HL-60/S4 treated with retinoic acid at 250 ng/mL for 4 days and 3 days (cell line): ENCODE data around the gene ZHX3.

ENCODE experiments used
- in situ Hi-C: fragments of 300-500 bp; cut with MboI; formaldehyde crosslinking; loops from 2 replicates; pipeline ENCODE4 v1.7.0; 2022; ENCODE audit warnings: low sequenced_read_pairs

Gene ZHX3, protein sequence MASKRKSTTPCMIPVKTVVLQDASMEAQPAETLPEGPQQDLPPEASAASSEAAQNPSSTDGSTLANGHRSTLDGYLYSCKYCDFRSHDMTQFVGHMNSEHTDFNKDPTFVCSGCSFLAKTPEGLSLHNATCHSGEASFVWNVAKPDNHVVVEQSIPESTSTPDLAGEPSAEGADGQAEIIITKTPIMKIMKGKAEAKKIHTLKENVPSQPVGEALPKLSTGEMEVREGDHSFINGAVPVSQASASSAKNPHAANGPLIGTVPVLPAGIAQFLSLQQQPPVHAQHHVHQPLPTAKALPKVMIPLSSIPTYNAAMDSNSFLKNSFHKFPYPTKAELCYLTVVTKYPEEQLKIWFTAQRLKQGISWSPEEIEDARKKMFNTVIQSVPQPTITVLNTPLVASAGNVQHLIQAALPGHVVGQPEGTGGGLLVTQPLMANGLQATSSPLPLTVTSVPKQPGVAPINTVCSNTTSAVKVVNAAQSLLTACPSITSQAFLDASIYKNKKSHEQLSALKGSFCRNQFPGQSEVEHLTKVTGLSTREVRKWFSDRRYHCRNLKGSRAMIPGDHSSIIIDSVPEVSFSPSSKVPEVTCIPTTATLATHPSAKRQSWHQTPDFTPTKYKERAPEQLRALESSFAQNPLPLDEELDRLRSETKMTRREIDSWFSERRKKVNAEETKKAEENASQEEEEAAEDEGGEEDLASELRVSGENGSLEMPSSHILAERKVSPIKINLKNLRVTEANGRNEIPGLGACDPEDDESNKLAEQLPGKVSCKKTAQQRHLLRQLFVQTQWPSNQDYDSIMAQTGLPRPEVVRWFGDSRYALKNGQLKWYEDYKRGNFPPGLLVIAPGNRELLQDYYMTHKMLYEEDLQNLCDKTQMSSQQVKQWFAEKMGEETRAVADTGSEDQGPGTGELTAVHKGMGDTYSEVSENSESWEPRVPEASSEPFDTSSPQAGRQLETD

DNA sequence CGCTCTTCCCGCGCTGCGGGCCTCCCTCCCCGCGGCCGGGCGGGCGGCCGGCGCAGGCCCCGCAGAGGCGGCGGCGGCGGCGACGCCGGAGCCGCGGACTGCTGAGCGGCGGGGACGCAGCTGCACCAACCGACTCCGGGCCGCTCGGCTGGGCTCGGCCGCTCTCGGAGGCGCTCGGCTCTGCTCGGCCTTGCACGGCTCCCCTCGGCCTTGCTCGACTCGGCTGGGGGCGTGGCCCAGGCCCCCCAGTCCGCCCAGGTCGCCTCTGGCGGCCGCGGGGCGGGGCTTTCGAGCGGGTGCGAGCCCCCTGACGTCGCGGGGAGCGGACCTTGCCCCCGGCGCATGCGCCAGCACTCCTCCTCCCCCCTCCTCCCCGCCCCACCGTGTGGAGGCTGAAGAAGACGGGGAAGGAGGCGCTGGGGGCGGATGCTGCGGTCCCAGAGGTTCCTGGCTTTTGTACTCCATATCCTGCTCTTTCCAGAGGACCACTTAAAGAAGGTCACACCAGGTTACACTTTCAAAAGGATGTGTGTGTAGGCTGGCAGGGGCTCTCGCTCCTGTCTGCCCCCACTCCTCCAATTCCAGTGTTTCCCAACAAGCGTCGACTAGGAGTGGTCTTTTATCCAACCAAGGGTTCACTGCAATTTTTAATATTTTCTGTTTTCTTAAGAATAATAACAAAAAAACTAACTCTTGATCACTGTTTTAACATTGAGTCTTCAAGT is at the start of gene ZHX3:
TSS of gene ZHX3 (minus strand) at position 186 of the 725 bp plus-strand sequence. CDS start 112,815 bp downstream, outside the sequence.
- in situ Hi-C loops: no loop called here

DNA sequence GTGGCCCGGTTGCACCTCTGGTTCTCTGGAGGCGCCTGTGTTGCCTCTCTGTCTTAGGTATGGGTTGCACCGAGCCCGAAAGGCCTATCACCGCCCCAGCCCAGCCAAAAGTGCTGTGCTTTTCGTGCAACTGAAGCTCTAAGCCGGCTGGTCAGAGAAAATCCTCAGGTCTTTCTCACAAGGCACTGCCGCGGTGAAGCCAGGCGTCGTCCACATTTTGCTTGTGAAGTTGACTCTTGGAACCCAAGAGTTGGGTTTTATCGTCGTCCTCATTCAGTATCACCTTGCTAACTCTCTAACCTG is 49.8 kb upstream of the ZHX3 start:
- in situ Hi-C loops: no loop called here

DNA sequence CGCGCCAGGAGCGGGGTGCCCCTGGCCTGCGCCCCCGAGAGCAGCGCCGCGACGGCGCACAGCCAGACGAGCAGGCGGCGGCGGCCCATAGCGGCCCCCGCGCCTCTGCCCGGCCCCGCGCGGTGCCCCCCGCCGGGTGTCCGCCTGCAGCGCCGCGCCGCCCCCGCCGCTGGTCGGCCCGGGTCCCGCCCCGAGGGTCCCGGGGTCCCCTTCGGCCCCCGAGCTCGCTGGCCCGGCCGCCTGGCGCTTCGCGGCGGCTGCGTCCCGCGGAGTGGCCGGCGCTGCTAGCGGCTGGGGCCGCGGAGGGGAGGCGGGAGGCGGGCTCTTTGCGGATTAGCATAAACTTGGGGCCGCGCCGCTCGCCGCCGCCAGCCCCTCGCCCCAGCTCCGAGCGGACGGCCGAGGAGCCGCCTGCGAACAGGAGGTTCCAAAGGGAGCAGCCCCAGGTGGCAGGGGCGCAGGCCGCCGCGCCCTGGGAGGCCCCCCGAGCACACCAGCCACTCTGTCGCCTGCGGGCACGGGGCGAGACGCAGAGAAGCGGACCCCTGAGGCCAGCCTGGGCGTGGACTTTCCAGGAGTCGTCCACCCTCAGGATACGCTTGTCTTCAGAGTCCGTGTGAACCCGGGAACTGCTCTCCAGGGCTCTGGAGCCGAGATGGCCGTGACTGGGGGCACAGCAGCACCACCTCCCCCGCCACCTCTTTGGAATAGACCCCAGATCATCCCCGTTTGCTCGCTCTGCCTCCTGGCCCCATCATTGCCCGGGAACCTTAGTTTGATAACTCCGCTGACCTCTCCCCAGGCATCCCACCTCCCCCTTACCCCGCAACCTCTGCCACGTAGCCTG is 49.2 kb upstream of the ZHX3 start, which contains the start of gene EMILIN3:
TSS of gene EMILIN3 (minus strand) at position 273 of the 847 bp plus-strand sequence. CDS start at position 89, 184 bp downstream.
- in situ Hi-C loops: no loop called here

DNA sequence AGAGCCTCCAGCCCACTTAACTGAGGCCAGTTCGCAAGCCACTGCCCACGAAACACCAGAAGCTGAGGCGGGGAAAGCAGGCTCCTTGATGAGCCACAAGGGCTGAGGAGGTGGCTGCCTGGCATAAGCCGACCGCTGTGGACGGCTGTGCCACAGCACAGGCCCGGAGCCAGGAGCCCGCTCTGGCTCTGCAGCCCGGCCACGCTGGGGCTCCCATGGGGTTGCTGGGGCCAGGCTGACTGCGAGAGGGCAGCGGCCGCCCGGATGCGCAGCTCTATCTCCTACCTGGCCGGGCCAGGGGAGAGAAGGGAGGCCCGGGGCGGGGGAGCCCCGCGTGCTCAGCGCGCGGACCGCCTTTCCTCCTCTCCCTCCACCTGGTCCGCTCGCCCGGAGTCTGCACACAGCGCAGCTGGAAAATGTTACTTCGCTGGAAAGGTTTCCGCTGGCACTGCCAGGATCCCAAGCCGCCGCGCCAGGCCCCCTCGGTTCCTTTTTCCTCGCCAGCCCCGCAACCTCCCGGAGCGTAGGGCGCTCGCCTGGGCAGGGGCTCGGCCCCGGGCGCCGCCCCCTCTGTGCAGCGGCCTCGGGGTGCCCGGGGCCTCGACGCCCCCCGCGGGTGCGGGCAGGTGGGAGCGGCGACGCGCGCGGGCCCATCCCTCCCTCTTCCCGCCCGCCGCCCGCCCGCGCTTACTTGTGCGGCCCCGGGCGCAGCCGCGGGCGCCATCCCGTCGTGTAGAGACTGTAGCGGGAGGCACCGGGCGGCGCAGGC is 48.4 kb upstream of the ZHX3 start:
- in situ Hi-C loops: no loop called here

DNA sequence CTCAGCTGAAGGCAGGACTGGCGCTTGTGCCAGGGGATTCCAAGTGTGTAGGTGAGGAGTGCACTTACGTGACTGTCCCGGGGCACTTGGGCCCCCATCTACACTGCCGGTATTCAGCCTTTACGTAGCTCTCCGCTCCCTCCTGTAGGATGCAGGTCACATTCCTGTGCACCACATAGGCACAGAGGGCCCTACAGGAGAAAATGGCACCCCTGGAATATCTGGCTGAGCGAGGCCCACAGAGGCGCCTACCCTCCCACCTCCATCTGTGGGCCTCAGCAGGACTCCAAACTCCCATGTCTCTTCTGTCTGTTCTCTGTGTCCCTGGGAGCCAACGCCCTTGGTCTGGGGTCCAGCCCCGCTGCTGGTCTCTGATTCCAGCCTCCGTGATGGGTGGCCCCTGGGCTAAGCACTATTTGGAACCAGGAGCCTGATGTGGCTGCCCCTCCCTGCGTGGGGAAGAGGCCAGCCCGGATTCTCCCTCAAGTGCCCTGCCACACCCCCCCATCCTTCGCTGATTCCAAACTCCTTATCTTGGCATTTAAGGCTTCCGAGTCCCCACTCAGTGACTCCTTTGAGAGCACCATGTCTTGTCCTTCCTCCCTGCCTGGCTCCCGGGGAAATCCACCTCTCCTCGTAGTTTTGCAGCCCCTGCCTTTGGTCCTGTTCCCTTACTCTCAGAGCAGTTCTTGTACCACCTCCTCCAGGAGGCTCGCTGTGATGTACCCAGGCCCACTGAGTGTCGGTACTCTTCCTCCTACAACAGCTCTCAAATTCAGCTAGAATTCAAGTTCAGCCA is 47.6 kb upstream of the ZHX3 start:
- in situ Hi-C loops: no loop called here

DNA sequence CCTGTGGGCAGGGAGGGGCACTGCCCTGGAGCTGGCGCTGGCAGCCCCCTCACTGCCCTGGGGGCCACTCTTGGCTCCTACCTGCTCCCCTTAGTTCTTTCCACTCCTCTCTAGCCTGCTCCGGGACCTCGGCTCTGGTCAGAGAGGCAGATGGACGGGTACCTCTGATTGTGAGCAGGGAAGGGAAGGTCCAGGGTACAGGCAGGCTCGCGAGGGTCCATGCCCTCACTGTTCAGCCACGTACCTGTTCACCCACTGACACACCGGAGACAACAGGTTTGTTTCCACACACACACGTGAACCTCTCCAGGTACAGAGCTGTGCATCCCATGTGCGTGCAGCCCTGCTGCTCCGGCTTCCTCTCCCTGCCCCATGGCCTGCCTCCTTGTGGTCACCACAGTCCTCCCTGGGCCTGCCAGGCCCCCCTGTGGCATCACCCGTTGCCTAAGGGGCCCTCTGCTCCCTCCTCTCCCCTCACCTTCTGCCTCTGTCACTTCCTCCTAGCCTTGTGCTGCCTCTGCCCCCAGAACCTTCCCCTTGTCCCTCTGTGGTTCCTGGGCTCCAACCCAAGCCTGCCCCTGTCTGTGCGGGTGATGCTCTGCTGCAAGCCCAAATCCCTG is 46.8 kb upstream of the ZHX3 start:
- in situ Hi-C loops: no loop called here

DNA sequence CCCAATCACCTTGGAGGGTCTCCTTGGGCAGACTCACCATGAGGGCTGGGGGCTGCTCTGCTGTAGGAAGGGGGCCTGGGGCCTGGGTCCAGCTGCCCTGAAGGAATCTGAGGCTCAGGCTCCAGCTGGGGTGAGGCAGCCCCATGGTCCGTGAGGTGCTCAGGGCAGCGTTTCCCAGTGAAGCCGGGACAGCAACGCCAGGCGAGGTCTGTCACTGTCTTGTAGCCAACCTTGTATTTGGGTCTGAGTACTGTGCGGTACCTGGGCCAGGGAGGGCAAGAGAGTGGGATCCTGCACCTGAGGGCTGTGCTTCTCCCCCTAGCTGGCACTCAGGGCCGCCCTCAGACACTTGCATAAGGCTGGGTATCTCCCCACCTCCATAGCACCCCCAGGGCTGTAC is 46.1 kb upstream of the ZHX3 start:
- in situ Hi-C loops: no loop called here

DNA sequence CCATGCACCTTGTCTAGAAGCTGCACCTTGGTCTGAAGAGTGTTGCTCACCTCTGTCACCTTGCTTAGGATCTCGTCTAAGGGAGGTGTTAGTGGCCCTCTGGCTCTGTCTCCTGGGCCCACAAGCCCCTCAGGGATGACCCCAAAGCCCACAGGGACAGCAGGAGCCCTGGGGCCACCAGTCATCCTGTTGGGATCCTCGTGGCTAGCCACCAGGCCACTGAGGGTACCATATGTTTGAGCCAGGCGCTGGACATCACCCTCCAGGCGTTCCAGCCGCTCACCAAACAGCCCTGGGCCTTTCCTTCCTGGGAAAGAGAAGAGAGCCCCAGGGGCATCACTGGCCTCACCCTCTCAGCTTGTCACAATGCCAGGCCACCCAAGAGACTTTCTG is 45.2 kb upstream of the ZHX3 start:
- in situ Hi-C loops: no loop called here

DNA sequence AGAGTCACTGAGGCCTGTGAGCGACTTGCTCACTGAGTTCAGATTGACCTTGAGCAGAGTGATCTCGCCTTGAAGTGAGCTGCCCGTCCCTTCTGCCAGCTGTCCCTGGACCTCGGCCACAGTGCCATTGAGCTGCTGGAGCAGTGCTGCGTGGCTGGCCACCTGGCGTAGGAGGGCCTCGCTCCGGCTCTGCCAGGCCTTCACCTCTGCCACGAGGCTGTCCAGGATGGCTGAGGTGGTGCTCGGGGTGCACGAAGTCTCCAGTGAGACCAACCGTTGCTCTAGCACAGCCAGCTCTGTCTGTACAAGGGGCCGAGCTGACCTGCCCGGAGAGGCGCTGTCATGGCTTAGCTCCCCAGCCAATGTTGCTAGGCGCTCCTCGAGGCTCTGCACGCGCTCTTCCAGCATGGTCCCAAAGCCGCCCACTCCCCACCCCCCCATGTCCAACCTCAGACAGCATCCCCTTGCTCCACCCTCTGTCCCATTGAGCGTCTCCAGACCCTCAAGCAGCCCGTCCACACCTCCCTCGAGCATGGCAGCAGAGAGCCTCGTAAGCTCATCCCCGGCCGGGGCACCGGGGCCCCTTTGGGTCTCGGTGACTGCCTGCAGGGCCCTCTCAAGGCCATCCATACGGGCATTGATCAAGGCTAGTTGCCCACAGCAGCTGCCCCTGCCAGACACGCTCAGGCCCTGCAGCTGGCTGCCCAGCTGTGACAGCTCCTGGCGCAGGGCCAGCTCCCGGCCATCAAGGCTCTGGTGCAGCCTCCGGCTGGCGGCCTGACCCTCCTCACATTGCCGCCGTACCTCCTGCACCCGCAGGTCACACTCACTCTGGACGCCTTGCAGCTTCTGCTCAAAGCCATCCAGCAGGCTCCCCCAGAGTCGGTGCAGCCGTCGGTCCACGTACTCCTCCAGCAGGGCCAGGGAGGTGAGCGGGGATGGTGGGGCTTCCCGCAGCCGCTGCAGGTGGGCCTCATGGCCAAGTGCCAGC is 44.5 kb upstream of the ZHX3 start:
- in situ Hi-C loops: no loop called here

DNA sequence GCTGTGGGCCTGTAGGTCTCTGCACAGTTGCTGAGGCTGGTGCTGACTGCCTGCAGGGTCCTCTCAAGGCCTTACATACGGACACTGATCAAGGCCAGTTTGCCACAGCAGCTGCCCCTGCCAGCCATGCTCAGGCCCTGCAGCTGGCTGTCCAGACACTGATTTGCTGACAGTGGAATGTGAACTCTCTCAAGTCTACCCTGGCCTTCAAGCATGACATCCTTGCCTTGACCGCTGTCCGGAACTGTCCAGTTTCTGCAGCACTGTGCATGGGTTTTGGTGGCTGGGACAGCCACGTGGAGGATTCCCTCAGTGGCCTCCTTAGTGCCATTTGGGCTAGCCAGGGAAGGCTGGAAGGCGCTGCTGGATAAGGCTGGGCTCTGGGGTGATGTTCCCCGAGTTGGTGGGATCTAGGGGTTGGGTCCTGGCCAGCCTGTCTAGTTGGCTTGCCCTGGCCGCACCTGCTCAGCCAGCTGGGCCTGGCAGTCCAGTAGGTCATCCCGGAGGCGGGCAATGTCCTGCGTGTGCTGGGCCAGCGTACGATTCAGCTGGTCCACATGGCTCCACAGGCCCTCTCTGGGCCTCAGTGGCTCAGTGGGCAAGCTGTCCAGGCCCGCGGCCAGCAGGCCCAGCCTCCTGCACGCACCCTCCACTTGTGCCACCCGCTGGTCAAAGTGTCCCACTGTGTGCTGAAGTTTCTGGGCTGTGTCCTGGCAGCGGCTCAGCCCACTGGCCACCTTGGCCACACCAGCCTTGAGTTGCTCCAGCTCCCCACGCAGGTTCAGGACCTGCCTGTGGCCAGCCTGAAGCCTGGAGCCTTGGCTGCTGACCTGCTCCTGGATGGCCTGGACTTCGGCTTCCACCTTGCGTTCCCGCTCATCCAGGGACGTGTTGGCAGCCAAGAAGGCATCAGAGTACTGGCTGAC is 43.6 kb upstream of the ZHX3 start:
- in situ Hi-C loops: no loop called here

DNA sequence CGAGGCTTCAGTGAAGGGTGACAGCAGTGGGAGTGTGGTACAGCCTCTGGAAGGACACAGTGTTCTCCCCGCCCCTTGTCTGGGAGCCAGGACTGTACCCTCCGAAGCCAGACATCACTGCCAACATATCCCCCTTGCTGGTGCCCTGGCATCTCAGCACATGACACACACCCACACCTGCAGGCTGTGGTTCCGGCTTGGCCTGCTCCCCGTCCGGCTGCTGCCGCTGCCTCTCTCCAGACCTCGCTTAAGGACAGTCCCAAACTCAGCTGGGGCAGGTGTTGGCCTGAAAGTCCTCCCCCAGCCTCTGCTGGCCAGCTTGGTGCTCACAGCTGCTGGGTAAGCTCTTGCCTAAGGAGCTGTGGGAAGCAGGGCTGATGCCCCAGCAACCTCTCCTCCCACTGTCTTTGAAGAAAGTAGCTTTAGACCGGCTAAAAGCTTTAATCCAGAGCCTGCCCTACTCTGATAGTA is 42.0 kb upstream of the ZHX3 start:
- in situ Hi-C loops: no loop called here

DNA sequence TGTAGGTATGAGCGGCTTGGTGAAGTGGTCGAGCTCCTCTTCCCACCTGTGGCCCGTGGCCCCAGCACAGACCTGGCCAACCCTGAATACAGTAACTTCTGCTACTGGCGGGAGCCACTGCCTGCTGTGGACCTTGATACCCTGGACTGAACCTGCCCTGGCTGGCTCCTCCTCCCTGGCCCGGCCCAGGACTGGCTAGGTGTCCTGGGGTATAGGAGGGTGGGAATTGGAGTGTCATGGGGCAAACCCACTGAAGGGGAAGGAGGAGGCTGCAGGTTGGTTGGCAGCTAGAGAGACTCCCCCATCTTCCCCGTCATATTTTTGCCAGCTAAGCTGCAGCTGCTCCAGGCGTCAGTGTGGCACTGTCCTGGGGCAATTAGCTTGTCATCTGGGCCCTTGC is 41.2 kb upstream of the ZHX3 start:
- in situ Hi-C loops: no loop called here

DNA sequence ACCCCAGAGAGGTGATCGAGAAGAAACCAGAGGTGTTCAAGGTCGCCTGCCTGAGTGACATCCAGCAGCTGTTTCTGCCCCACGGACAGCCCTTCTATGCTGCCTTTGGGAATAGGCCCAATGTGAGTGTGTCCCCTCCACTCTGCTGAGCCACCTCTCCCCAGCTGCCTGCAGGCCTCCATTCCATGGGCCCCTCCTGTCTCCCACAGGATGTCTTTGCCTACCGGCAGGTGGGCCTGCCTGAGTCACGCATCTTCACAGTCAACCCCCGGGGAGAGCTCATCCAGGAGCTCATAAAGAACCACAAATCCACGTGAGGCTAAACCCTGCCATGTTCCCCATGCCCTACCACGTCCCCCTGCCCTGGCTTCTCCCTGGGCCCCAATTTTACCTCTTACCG is 40.7 kb upstream of the ZHX3 start:
- in situ Hi-C loops: no loop called here

DNA sequence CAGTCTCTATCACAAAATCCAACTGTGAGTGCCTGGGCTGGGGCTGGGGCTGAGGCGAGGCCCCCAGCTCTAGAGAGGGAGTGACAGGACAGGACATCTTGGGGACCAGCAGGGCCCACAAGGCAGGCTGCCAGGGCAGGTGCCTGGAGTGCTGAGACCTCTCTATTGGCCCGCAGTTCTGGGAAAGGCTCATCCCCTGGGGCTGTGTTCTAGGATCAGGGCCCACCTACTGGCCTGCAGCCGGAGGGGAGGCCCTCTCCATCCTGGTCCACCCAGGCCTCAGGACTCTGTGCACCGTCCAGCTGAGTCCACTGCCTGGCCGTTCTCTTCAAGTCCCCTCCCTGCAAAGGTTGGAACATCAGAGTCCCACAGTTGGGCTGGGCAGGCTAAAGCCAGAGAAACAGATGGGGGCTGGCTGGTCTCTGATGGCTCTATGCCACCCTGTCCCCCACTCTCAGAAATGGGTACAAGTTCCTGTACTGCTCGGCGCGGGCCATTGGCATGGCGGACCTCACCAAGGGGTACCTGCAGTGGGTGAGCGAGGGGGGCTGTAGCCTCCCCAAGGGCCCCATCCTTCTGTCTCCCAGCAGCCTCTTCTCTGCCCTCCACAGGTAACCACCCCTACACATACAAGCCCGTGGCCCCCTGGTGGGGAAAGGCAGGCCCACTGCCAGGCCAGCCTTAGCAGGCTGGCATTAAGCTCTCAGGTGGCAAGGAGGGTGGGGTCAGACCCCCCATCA is 40.1 kb upstream of the ZHX3 start:
- in situ Hi-C loops: no loop called here

DNA sequence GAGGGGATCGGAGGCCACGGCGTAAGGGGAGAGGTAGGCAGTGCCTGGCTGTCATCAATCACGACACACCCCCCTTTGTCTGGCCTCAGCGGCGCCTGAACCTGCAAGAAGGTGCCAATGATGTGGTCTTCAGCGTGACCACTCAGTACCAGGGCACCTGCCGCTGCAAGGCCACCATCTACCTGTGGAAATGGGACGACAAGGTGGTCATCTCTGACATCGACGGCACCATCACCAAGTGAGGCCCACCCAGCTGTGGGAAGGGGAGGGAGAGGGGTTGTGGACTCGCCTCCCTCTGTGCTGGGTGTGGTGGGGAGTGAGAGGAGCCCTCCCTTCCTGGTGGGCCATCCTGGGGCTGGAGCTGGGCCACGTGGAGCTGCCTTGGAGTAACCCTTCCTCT is 39.4 kb upstream of the ZHX3 start:
- in situ Hi-C loops: no loop called here
